ENCODE results near the gene SNED1.

GRCh38 chr2:241137276-241138190 is 139.1 kb downstream of the SNED1 start:
- no peak for TF ChIP-seq POLR2AphosphoS5 (IDR thresholded peaks at IDR 0.05)
- TF ChIP-seq POLR2A (IDR thresholded peaks at IDR 0.05), result no peak
- TF ChIP-seq, protein P1, sequence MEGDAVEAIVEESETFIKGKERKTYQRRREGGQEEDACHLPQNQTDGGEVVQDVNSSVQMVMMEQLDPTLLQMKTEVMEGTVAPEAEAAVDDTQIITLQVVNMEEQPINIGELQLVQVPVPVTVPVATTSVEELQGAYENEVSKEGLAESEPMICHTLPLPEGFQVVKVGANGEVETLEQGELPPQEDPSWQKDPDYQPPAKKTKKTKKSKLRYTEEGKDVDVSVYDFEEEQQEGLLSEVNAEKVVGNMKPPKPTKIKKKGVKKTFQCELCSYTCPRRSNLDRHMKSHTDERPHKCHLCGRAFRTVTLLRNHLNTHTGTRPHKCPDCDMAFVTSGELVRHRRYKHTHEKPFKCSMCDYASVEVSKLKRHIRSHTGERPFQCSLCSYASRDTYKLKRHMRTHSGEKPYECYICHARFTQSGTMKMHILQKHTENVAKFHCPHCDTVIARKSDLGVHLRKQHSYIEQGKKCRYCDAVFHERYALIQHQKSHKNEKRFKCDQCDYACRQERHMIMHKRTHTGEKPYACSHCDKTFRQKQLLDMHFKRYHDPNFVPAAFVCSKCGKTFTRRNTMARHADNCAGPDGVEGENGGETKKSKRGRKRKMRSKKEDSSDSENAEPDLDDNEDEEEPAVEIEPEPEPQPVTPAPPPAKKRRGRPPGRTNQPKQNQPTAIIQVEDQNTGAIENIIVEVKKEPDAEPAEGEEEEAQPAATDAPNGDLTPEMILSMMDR (IDR thresholded peaks at IDR 0.05), result no peak
- no peak for TF ChIP-seq EP300 (IDR thresholded peaks at IDR 0.05)

Data from suprapubic skin (tissue), 4 donors.